Hematopoietic multipotent progenitor cell treated with erythropoietin and hydrocortisone succinate and interleukin-3 and kit ligand, for 17 days (in vitro differentiated cells): Measurements from ENCODE around the gene PTRHD1.
A peak's percentile ranks its signal among the peaks of the same experiment; 100 is the strongest.
"Not testable (repeated sequence)": the region's sequence is repeated elsewhere in the genome, so short reads cannot be mapped to it uniquely, and the experiment has no call there.

Experiments
- DNase-seq: peaks from one replicate; pipeline ENCODE4 v3.0.0-alpha.2; 2015; ENCODE audit warnings: low spot score

The PTRHD1 gene, protein sequence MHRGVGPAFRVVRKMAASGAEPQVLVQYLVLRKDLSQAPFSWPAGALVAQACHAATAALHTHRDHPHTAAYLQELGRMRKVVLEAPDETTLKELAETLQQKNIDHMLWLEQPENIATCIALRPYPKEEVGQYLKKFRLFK

DNA sequence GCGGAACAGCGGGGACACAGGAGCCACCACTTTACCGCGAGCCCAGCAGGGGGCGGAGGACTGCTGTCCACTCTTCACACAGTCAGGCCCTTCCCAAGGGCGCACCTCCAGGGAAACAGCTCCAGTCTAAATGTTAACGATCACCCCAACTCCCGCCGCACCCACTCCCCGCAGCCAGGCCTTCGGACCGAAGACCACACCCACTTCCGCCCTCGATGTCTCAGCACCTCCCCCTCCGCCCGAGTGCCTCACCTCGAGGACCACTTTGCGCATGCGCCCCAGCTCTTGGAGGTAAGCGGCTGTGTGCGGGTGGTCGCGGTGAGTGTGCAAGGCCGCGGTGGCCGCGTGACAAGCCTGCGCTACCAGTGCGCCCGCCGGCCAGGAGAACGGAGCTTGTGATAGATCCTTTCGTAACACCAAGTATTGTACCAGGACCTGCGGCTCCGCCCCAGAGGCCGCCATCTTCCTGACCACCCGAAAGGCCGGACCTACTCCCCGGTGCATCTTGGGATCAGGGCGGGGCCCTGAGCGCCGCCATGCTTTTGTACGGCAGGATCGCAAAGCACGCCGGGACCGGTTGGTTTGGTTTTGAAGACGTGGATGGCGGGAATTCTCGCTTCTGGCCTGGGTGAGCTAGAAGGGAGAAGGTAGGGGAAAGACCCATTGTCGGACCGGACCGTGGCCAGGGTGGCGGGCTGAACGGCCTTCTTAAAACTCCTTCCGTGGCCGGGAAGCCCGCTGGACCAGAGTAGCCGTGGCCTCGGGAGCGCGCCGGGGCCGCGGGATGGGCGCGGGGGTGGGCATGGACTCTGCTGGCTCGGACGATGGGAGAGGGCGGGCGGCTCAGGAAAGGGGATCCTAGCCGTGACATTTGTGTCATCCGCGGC lies at the start of gene PTRHD1, which contains the start of gene CENPO:
Gene PTRHD1 (minus strand): TSS at position 518 of the 887 bp plus-strand sequence. CDS start 14 bp downstream, at position 504.
Gene CENPO (plus strand): TSS at position 552 of the 887 bp plus-strand sequence. CDS start 495 bp downstream, outside the sequence.
- DNase-seq, result peak; percentile 99

DNA sequence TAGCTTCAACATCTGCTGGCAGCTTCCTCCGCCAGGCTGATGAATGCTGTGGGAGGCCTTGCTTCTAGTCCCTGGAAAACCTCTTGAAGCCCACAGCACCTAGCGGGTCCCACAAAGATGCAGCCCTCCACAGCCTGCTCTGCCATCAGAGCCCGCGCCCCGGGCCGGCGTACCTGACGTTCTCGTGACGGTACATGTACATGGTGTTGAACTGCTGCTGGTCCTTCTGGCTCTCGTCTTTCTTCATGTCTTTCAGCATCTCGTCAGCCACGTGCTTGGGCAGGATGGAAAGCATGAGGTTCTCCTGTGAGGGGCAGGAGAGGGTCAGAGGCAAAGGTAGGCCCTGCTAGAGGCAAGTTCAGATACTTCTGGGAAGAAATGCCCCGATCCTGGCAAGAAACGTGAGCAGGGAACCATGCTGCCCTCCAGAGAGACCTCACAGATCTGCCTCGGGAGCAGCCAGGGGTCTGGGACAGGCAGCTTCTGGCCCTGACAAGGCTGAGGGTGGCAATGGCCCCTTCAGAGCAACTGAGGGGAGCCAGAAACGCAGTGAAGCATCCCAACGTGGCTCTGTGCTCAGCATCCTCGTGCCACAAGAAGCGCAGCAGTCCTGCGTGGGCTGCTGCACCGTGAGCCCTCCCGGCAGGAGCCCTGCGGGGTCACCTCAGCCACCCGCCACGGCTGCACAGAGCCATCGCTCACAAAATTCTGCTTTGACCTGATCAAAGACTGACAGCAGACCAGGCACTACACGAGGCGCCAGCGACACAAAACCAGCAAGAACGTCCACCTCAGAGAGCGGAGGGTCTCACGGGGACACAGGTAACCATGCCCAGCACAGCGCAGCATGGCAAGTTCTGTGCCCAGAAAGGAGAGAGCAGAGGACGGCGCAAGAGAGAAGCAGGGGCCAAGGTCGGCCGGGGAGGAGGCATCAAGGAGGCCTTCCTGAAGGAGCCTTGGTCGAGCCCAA lies 49.2 kb upstream of the PTRHD1 start:
- no peak for DNase-seq

DNA sequence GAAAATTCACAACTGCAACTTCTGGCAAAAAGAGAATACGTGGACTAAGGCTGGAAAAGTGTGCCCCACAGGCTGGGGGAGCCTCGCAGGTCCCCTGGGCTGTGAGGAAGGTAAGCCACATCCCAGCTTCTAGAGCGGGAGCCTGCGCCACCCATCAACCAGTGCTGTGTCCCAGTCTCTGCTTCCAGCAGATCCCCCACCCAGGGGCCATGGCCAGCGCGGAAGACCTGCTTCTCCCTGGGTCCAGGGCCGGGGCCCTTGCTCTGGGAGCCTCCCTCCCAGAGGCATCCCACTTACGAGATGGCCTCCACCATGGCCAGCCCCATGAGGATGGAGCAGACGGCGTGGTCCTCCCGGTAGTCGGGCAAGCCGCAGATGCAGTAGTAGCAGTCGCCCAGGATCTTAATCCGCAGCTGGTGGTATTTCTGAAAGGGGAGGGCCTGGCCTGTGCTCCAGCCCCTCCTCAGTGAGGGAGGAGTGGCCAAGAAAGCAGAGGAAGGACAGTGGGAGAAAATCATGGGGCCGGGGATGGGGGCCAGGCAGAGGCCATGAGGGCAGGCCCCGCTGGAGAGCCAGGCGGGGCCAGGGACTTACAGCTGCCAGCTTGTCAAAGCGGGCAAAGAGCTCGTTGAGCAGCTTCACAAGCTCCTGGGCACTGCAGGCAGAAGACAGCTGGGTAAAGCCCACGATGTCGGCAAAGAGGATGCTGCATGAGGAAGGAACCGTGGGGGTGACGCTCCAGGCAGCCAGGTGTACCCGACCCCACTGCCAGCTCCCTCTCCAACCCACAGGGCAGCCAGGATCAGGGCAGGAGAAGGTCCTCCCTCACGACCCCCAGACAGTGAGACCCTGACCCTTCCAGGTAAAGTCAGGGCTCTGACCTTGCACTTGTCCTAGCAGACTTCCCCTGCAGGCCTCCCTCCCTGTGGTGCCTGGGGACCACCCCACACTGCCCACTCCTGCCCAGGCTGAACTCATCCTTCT lies 48.1 kb upstream of the PTRHD1 start:
- no peak for DNase-seq

DNA sequence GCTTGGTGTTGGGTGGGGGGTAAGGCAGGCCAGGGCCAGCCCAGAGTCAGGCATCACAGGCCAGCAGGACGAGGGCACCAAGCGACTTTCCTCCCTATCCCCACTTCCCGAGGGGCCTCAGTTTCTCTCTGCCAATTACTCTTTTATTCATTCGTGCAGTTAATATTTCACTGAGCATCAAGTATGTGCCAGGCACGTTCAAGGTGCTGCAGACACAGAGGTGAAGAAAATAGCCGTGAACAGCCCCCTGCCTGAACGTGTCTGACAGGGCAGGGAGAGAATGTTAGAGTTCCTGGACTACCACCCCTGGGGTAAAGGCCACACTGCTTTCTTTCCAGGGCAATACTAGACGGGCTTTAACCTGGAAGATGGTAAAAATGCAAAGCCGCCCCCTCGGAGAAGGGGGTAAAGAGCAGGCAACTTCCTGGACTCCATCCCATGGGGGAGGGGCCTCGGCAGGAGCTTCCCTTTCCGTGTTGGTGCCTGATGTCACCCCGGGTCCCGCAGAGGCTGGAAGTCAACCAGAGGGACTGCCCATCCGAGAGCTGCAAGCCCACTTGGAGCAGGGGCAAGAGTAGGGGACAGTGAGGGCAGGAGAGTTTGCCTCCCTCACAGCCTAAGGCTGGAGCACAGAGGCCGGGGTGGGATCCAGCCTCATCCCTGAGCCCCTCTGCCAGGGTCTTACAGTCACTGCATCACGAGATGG lies 47.1 kb upstream of the PTRHD1 start:
- no peak for DNase-seq

DNA sequence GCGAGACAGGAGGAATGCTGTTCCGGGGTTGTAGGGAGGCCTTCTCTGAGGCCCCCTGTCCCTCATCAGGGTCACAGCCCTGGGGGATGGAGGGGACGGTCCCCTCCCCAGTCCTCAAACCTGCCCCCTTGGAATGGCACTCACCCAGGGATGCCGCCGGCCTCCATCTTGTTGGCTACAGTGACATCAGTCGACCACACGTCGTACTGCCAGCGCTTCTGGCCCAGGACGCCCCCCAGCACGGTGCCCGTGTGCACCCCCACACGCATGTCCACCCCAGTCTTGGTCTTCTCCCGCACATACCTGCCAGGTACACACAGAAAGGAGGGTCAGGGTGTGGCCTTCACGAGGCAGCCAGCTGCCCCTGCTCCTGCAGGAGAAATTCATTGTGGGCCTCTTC lies 46.5 kb upstream of the PTRHD1 start:
- DNase-seq, result no peak

DNA sequence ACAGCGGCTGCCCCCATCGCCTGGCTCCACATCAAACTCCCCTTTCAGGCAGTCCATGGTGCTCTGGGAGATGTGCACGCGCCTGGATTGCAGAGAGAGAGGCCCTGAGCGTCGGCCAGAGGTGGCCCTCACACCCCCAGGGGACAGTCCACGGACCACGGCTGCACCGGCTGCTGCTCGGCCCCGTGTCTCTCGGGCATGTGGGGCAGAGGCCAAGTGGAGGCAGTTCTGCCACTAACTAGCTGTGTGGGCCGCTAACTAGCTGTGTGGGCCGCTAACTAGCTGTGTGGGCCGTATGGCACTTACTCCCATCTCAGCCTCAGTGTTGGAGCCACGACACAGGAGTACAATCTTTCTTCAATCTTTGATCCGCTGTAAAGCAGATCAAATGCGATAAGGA lies 45.4 kb upstream of the PTRHD1 start:
- no peak for DNase-seq

DNA sequence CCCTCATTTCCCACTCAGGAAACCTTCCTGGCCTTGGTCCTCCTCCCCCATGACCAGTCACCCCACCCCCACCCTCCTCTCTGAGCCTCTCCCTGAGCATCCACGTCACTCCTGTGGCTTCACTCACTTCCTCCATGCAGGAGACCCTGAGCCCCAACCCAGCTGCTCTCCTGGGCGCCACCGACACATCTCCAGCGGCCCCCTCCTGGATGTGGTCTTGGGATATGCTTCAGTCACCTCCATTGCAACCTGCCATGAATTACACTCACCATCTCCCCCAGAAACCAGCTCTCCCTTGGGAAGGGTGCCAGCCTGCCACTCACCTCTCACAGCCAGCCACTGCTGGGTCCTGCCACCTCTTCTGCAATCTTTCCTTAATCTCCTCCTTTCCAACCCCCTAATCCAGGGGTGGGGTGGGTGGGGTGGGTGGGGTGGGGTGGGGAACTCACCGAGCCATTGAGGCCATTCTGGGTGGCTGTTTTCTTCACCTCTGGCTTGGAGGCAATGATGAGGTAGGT lies 44.9 kb upstream of the PTRHD1 start:
- no peak for DNase-seq

DNA sequence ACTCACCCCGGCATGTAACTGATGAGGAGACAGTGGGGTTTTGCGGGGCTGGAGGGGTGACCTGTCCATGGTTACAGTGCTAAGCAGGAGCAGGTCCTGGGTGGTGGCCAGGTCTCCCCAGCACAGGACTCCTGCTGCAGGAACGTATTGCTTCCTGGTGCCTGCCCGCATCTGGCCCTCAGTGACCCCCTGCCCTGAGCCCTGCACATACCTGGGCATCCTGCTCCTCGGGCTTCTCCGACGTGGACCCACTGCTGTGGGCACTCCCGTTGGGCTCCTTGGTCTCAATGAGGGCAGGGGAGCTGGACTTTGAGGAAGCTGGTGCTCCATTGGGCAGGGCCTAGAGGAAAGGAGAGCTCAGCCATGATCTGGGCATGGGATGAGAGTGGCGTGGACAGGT lies 43.5 kb upstream of the PTRHD1 start:
- DNase-seq, result no peak

DNA sequence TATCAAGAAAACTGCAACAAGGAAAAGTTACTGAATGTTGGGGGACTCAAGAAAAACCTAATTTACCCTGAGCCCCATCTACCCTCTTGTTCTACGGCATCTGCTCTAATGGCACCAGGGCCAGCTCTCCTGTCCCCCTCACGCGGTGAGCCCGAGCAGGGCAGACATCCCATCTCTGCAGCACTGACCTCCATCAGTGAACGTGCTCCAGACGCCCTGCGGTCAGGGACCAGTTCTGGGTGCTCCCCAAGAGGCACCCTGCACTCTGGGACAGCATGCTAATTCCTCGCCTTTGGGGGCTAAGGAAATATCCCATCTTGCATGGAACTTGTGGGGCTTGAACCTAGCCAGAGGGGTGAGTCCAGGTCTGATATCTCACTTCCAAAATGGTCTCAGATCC lies 43.0 kb upstream of the PTRHD1 start:
- DNase-seq, result no peak

DNA sequence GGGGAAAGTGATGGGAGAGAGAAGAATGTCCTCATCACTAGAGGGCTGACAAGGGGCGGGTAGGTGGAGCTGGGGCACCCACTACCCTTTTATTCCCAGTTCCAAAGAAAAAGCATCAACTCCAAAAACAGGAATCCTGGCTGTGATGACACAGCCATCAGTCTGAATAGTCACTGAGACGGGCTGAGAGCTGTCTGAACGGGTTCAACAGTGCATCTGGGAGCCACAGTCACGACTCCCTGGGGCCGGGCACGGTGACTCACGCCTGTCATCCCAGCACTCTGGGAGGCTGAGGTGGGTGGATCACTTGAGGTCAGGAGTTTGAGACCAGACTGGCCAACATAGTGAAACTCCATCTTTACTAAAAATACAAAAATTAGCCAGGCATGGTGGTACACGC lies 42.2 kb upstream of the PTRHD1 start:
- not testable (repeated sequence) for DNase-seq

DNA sequence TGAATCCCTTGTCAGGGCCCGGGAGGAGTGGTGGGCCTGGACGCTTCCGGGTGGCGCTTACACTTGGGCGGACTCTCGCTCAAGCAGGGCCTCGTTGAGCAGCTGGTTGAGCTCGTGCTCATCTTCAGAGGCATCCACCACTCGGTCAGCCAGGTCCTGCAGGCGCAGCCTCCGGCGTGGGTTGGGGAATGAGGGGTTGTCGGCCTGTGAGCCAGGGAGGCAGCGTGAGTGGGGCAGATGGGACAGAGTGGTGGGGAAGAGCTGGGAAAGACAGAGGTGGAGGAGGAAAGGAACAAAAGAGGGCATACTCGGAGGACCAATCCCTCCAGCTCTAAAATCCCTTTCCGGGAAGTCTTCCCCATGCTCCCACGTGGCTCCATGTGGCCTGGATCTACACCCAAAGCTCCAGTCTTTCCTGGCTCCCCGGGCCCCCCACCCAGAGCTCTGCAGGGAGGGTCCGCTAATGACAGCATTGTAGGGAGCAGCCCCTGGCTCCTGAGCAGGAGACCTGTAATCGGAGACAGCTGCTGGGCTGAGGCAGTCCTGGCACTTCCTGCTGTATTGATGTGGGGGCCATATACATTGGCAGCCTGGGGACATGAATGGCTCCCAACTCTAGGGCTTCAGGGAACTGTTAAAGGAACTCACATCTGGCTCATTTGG lies 41.7 kb upstream of the PTRHD1 start:
- DNase-seq, result no peak

DNA sequence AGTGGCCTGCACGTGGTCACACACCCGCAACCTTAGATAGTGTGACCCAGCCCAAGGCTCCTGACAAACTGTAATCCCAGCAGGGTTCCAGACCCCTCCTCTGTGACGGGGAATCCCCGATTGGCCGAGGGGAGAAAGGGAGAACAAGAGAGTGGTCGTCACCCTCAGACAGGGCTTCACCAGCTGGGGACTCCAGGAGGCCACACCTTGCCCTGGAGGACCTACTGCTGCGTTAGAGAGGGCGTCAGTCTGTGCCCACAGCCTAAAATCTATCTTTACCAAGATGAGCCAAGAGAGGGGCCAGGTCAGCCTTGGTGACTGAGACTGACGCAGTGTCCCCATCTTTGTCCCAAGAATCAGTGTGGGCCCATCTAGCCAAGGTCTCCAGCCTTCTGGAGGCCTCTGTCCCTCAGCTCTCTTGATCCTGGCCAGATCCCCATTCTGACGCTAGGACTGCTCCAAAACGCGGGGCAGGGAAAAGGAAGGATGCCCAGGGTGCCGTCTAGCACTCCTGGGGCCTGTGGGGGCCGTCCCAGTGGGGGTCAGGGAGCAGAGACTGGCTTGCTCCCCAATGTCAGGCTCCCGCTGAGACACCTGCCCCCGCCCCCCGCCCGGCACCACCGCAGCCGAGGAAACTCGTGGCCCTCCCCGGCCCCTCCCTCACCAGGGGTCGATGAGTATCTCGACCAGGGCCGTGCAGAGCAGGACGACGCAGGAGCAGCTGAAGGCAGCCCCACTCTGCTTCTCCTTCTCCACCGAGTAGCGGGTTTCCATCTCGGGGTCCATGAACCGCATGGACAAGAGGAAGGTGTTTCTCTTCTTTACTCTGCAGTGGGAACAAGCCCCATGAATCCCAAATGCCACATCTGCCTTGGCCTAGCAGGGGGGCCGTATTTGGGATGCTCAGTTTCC lies 40.9 kb upstream of the PTRHD1 start:
- DNase-seq, result no peak

DNA sequence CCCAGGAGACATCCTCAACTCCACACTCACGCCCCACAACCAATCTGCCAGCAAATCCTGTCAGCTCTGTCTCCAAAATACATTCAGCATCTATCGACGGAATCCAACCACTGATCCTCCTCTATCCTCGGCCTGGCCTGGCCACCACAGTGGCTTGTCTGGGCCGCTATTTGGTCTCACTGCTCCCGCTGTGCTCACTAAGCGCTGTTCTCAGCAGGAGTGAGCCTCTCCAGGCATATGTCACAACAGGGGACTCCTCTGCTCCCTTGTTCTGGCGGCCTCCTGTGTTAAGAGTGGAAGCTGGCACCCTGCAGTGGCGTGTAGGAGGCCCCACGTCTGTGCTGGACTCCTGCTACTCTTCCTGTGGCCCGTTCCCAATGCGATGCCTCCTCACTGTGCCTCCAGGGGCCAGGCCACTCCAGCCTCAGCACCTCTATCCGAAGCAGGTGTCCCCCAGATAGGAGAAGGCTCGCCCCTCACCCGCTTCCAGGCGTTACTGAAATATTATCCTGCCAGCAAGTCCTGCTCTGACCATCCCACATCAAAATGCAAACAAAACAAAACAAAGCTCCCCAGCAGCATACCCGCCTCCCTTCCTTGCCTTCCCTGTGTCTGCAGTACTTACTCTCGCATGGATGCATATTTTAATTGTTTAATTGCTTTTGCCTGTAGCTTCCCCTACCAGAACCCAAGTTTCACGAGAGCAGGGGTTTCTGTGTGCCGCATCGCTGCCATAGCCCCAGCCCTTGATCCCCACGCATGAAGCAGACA lies 39.9 kb upstream of the PTRHD1 start:
- no peak for DNase-seq

DNA sequence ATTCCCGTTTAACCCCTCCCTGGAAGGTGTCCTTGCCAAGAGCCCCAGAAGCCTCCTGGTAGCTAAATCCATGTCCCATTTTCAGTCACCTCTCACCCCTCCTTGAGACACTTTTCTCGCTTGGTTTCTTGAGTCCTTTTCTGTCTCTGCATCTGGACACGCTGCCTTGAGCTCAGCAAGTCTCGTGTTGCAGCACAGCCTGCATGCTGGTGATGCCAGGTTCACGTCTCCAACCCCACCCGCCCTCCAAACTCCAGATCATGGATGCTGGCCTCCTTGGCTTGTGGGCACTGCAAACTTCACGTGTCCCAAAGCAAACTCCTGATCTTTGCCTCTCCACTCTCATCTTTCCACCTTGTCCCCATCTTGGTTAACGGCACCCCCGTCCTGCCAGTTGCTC lies 39.3 kb upstream of the PTRHD1 start:
- no peak for DNase-seq

DNA sequence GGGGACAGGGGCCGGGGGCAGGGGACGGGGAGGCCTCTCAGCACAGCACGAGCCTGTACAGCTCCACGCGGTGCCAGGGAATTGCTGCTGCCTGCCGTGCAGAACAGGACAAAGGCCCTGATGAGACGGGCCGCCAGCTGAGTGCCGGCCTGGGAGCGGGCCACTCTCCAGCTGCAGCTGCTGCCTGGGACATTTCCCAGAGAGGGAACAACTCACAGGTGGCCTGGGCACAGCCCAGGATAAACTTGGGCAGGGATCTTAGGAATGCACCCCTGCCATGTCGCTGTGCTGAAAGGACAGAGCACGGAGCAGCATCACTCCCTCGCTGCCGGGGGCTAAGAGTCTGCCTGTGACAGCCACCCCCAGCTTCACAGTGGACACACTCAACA lies 38.9 kb upstream of the PTRHD1 start:
- no peak for DNase-seq

DNA sequence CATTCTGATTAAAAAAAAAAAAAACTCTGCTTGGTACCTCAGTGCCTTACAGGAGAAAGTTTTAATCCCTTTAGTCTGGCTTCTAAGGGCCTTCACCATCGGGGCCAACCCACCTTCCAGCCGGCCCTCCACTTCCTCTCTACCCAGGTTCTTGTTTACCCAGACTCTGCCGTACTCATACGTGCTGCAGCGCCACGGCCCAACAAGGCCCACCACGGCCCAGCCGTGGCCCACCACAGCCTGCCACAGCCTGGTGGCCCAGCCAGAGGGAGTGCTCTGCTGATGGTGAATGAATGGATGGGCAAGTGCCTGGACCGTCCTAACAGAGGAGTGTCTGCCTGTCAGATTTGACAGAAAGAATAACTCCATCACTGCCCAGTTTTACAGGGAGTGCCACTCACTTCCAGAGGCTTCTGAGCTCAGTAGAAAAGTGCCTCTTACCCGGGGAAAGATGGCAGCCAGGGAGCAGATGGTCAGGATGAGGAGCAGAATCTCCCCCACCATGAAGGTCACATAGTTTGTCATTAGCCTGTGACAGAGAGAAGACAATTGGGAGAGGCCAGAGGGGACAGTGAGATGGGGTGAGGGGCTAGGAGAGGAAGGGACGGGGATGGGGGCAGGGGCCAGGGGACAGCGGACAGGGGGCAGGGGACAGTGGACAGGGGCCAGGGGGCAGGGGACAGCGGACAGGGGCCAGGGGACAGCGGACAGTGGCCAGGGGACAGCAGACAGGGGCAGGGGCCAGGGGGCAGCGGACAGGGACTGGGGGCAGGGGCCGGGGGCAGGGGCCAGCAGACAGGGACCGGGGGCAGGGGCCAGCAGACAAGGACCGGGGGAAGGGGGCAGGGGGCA lies 38.3 kb upstream of the PTRHD1 start:
- DNase-seq, result no peak

DNA sequence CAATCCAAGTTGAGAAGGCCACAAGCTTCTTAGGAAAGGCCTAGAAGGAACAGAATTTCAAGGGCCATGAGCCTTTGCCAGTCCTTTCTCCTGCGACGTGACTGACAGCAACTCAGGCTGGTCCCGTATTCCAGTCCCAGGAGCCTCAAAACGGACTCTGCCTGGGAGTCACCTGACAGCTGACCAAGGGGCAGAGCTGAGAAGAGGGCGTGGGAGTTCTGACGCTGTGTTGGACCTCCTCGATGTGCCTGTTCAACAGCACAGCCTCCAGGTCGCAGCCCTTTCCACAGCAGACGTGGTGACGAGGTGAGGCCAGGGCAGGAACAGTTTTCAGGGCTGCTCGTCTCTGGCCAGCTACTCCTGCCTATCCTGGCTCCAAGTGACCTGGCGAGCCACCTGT lies 37.6 kb upstream of the PTRHD1 start:
- DNase-seq, result no peak
